Erythroblast (primary cell): ENCODE measurements around the gene CNTN4.

ENCODE experiments used
- GATA1 ChIP-seq: IDR thresholded peaks from 2 replicates; pipeline ENCODE4 v1.6.1; 2011; ENCODE audit warnings: low read depth, mild to moderate bottlenecking, control low read depth, low read length, moderate library complexity
- POLR2A ChIP-seq: IDR thresholded peaks from 2 replicates; pipeline ENCODE4 v1.6.1; 2011; ENCODE audit warnings: mild to moderate bottlenecking, low read length

DNA sequence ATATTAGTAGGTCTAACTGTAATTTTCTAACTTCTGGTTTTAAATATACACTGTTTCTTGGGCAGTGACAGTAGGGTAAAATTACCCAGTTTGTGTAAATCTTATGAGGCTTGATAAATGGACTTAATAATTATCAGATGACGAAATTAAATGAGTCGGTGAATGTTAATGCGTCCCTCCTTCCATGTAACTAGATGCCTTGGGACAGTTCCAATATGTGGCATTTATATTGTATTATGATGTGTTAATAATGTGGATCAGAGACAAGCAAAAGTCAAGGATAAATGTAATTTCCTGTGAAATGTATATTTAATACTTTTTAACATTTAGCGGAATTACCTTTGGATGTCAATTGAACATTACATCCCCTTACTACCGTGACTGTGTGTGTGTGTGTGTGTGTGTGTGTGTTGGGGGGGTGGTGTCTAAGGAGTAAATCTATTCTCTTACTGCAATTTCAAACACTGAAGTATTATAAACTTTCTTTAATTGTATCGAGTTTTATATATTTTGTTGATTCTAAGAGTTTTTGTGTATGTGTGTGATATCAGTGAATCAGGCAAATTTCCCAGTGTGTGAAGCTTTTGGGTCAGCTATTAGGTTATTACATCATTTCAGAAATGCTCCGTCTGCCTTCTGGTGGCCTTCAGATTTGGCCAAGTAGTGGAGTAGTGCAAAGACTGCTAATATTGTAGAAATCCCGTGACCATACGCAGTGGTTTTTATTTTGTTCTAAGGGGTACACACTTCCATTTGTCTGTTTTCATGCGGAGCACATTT is 50.1 kb downstream of the CNTN4 start:
- TF ChIP-seq POLR2A (no peak), GATA1 (no peak)
